Tibial artery (tissue), 4 donors: Measurements from ENCODE around the gene ASB7.

Experiments used
- DNase-seq, 2 donors: peaks; one replicate each; pipeline ENCODE4 v3.0.0-alpha.2; 2019
- H3K27ac ChIP-seq, 2 donors: fragments of 200-600 bp; sonication (generic) in 1 of 2; 1 replicate in 1 of 2; 2 replicates in 1 of 2; pipeline ENCODE4 v1.5.1; 2018 to 2019; ENCODE audit warnings: mild to moderate bottlenecking in 1 of 2
- H3K27me3 ChIP-seq, 2 donors: fragments of 200-600 bp; sonication (generic) in 1 of 2; one replicate each; pipeline versions ENCODE4 v1.5.1 to v1.6.0; 2016 to 2019
- H3K36me3 ChIP-seq, 3 donors: fragments of 200-600 bp; sonication (generic) in 2 of 3; one replicate each; pipeline ENCODE4 v1.5.1; 2016 to 2019; ENCODE audit warnings: mild to moderate bottlenecking in 2 of 3
- H3K4me1 ChIP-seq, 4 donors: fragments of 200-600 bp; sonication (generic) in 2 of 4; 1 replicate in 3 of 4; 2 replicates in 1 of 4; pipeline ENCODE4 v1.5.1; 2016 to 2019
- H3K4me3 ChIP-seq, 2 donors: fragments of 200-600 bp; sonication (generic) in 1 of 2; 1 replicate in 1 of 2; 2 replicates in 1 of 2; pipeline ENCODE4 v1.5.1; 2018 to 2019; ENCODE audit warnings: mild to moderate bottlenecking in 2 of 2
- H3K9me3 ChIP-seq, 3 donors: fragments of 200-600 bp; sonication (generic) in 1 of 3; one replicate each; pipeline ENCODE4 v1.5.1; 2016 to 2019
- CTCF ChIP-seq, 2 experiments: fragments of 200-600 bp in 1 of 2; fragments of 450-650 bp in 1 of 2; IDR thresholded peaks; one replicate each; pipeline ENCODE4 v1.5.1; 2017 to 2019; ENCODE audit warnings: antibody characterized with exemption in 2 of 2, mild to moderate bottlenecking in 1 of 2, moderate library complexity in 1 of 2
- intact Hi-C: fragments of 100-400 bp; cut with DNase I; formaldehyde crosslinking; loops from one replicate; pipeline ENCODE4 v1.15.0; 2023; ENCODE audit warnings: low total_unique reads

Gene ASB7

GRCh38 chr15:100598655-100599054, 3.7 kb upstream of the ASB7 start:
- H3K27ac ChIP-seq, result no peak overlapping the region
- H3K27me3 ChIP-seq, result no peaks in the 10 kb centered on the region
- no peak for TF ChIP-seq CTCF (IDR thresholded peaks at IDR 0.05)
- peaks cover 0 to 43% (median 21%) of the 10 kb centered on the region in 4 donors for H3K4me1 ChIP-seq
- no peaks in the 10 kb centered on the region for H3K36me3 ChIP-seq
- H3K9me3 ChIP-seq, result no peaks in the 10 kb centered on the region
- no peak for DNase-seq
- intact Hi-C loops, result no loop called here
- no peak overlapping the region for H3K4me3 ChIP-seq

GRCh38 chr15:100601163-100601562, 1.2 kb upstream of the ASB7 start:
- no peak for TF ChIP-seq CTCF (IDR thresholded peaks at IDR 0.05)
- Histone ChIP-seq H3K4me1 (peaks cover 0 to 41% (median 32%) of the 10 kb centered on the region in 4 donors), H3K36me3 (no peaks in the 10 kb centered on the region), H3K4me3 (peak overlapping the region; percentile 71 to 77), H3K27me3 (no peaks in the 10 kb centered on the region), H3K9me3 (no peaks in the 10 kb centered on the region), H3K27ac (peak overlapping the region; percentile 82 to 87)
- intact Hi-C loops, result loop anchor here (5.0 to 10.0 kb wide), 2 partner anchors 254 to 676 kb away; no protein-coding TSS in a partner anchor
- DNase-seq, result no peak

- Histone ChIP-seq H3K9me3 (no peaks in the 10 kb centered on the region), H3K36me3 (peaks cover 0 to 1% (median 0%) of the 10 kb centered on the region in 3 donors), H3K4me1 (peaks cover 0 to 41% (median 31%) of the 10 kb centered on the region in 4 donors), H3K27ac (peak overlapping the region; percentile 82 to 87), H3K27me3 (no peaks in the 10 kb centered on the region), H3K4me3 (peak overlapping the region; percentile 71 to 77)
- no peak for TF ChIP-seq CTCF (IDR thresholded peaks at IDR 0.05)
- no peak for DNase-seq
- intact Hi-C loops, result loop anchor here (5.0 to 10.0 kb wide), 2 partner anchors 254 to 677 kb away; no protein-coding TSS in a partner anchor
Observed at GRCh38 chr15:100601617-100602063, 749 bp upstream of the ASB7 start.

GRCh38 chr15:100602823-100603393, 519 bp downstream of the ASB7 start:
- peak overlapping the region; percentile 73 to 82 for H3K27ac ChIP-seq
- intact Hi-C loops, result loop anchor here (5.0 to 10.0 kb wide), 2 partner anchors 256 to 678 kb away; no protein-coding TSS in a partner anchor
- no peak for DNase-seq
- H3K4me1 ChIP-seq, result peaks cover 0 to 41% (median 27%) of the 10 kb centered on the region in 4 donors
- H3K36me3 ChIP-seq, result peaks cover 0 to 14% (median 0%) of the 10 kb centered on the region in 3 donors
- TF ChIP-seq CTCF (IDR thresholded peaks at IDR 0.05), result no peak
- peak overlapping the region; percentile 71 to 77 for H3K4me3 ChIP-seq
- H3K9me3 ChIP-seq, result no peaks in the 10 kb centered on the region
- H3K27me3 ChIP-seq, result no peaks in the 10 kb centered on the region

GRCh38 chr15:100612539-100612938, 10.2 kb downstream of the ASB7 start:
- no peak for TF ChIP-seq CTCF (IDR thresholded peaks at IDR 0.05)
- no peak for DNase-seq
- peaks cover 28 to 51% (median 39%) of the 10 kb centered on the region in 3 donors for H3K36me3 ChIP-seq
- no peaks in the 10 kb centered on the region for H3K9me3 ChIP-seq
- no peaks in the 10 kb centered on the region for H3K4me1 ChIP-seq
- H3K27ac ChIP-seq, result no peak overlapping the region
- no peak overlapping the region for H3K4me3 ChIP-seq
- intact Hi-C loops, result no loop called here
- H3K27me3 ChIP-seq, result no peaks in the 10 kb centered on the region
